HG03571 (cell line): ENCODE data around the gene CLCN5.

ENCODE experiments used
- ATAC-seq: cut with Tn5 transposase; IDR thresholded peaks from one replicate; pipeline ENCODE4 v1.9.1; 2021; ENCODE audit not compliant: unreplicated experiment

CLCN5 gene

DNA sequence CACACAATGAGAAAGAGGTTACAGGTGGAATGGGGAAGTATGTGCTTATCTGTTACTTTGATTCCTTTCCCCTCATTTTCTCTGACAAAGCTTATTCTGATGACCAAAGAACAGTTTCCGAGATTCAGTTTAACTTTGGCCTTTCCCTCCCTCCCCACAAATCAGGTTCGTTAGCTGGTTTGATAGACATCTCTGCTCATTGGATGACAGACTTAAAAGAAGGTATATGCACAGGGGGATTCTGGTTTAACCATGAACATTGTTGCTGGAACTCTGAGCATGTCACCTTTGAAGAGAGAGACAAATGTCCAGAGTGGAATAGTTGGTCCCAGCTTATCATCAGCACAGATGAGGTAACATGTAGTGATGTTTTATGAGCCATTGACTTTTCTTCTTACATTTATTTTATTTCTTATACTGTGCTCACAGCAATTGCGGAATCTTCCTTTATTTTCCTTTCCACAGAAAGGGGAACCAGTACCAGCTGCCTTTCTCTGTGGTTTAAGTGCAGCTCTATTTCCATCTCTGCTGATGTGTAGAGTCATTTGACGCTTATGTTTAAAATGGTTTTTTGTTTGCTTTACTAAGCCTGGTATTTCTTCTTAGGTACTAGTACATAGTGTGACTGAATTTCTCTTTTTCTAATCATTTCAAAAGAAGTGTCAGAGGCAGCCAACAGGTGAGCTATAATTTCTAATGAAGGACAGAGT is 153.4 kb downstream of the CLCN5 start:
- no peak for ATAC-seq

DNA sequence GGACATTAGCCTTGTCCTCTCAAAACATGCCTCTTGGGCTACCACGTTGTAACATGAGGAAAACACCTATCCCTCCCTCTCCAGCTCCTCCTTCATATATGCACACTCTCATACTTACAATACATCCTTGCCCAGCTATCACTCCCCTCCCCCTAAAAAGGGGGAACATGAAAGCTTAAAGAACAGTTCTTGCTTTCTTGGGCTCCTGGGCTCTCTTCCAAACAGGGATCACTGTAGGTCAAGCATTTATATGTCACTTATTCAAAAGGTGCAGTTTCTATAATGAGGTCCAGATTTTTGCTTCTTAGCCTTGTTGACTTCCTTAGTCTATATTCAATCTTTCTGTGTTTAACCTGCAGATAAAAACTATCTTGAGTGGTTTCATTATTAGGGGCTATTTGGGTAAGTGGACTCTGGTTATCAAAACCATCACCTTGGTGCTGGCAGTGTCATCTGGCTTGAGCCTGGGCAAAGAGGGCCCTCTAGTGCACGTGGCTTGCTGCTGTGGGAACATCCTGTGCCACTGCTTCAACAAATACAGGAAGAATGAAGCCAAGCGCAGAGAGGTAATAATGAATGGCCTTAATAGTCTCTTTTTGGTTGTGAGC is 159.0 kb downstream of the CLCN5 start:
- no peak for ATAC-seq

DNA sequence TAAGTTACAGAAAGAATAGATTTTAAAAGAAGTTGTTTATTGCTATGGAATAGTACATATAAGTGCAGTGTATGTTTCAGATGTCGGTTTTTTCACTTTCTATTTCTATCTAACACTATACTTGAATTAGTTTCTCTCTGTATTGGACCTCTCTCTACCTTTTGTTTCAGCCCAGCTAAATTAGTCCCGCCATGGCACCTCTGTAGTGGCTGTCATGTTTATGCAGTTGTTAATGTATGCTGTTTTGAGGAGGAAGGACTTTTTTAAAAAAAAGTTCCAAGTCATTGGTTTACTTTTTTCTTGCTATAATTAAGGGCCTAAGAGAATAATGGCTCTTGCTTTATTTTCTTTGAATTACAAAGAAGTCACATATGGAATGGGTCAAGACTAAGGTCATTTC is 160.3 kb downstream of the CLCN5 start:
- ATAC-seq: no peak

DNA sequence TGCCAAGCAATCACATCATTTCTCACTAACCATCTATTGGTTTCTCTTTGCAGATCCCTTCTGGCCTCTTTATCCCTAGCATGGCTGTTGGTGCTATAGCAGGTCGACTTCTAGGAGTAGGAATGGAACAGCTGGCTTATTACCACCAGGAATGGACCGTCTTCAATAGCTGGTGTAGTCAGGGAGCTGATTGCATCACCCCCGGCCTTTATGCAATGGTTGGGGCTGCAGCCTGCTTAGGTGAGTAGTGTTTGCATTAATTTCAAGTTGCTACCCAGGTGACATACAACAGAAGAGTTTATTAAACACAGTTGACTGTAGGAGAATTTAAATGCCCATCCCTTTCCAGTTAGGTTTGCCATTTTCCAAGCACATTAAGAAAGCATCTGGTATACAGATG is 166.2 kb downstream of the CLCN5 start:
- ATAC-seq: no peak

DNA sequence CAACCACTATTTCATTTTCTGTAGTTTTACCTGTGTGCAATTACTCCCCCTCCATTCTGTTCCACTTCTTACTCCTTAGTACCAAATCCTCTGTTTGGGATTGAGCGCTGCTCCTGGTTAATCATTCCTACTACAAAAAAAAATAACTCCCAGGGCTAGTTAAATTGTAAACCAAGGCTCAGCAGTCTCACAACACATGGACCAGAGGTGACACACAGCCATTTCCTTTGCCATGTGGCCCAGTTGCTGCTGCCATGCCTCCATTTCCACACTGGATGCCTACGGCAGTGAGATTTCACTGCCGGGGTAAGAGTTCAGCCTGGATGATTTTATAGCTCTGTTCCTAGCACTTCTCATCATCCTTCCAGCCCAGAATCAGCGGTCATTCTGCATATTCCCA is 171.2 kb downstream of the CLCN5 start:
- no peak for ATAC-seq

DNA sequence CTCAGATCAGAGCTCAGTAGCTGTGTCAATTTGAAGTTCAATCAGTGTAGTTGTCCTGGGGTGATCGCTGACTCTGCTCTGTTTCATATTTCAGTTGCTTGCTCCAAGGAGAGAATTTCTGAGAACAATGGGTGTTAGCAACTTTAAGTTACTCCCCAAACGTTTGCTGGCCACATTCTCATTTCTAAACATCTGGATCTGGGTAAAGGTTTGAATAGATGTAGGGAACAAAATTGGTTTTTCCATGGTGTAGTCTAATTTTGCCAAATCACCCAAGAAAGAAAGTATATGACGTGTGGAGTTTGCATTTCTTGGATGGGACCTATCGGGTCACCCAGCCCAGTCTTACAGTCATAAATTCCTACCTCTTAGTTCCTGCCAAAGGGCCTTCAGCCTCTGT is 174.7 kb downstream of the CLCN5 start:
- no peak for ATAC-seq

DNA sequence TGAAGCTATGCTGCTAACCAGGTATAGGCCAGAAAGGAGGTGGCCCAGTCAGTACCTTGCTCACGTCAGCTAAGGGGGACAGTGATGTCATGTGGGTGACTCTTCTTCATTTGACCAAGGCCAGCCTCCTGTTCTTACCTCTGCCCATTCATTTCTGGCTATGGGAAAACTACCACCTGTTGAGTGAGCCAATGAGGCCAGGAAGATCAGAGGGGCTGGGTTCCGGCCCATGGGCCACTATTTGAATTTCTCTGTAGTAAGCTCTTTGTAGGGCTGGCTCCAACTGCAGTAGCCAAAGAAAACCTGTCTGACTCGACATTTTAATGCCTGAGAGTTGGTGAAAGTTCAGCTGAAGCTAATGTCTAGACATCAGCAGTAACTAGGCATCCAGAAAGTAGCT is 175.8 kb downstream of the CLCN5 start:
- no peak for ATAC-seq

DNA sequence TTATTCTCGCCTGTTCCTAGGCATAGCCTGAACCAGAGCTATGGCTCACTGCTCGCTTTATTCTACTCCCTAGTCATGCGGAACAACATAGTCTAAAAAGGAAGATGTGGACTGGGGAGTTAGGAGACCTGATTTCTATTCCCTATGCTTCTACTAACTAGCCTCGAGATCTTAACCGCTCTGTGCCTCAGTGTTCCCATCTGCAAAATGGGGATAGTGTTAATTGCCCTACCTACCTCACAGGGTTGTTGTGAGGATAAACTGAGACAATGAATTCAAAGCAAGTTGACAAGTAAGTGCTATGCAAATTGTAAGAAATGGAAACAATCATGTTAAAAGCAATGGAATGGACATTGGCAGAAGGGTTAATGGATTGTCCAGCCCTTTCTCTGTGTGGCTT is 176.4 kb downstream of the CLCN5 start:
- ATAC-seq: no peak

DNA sequence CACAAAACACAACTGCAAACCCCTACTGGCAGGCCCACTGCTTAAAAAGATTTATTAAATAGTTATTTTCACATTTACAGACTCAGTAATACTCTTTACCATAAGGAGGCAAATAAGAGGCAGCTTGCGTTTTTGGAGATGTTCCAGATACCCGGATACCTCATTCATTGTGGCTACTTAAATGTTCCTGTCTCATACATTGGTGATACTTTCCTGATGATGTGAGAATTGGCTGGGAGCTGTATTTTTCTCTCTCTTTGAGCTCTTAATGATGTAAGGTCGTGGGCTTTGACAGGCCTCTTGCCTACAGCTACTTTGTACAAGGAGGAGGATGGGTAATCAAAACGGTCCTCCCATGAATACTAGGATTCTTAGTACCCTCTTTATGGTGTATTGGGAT is 176.9 kb downstream of the CLCN5 start:
- no peak for ATAC-seq

DNA sequence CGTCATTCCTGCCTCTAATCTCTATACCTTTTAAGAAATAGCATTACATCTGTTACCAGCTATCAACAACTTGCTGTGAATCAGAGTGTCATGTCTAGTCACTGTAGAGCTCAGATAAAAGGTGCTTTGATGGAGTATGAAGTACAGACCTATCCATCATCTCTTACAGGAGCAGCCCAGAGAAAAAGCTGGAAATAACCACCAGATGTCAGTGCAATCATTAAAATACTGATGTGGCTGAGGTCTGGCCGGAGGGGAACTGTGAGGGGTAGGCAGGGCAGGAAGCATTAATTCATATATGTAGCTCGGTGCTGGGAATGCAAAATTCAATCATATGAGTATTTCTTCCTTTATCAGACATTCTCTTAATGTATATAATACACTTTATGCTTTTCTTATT is 177.8 kb downstream of the CLCN5 start:
- ATAC-seq: no peak

DNA sequence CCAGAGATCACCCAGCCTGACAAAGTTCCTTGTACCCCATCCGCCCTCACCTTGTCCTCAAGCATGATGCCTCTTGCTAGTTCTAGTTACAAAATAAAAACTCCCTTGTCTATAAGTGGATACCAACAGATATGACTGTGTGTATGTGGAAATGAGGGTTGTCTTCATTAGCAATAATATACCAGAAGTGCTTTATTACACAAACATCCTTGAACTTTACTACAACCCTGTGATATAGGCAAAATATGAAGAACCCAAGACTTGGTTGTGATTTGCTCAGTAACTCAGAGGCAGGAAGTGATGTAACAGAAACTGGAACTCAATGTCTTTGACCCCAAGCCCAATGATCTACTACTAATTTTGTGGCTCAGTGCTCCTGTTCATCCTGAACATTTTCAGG is 180.8 kb downstream of the CLCN5 start:
- ATAC-seq: no peak

DNA sequence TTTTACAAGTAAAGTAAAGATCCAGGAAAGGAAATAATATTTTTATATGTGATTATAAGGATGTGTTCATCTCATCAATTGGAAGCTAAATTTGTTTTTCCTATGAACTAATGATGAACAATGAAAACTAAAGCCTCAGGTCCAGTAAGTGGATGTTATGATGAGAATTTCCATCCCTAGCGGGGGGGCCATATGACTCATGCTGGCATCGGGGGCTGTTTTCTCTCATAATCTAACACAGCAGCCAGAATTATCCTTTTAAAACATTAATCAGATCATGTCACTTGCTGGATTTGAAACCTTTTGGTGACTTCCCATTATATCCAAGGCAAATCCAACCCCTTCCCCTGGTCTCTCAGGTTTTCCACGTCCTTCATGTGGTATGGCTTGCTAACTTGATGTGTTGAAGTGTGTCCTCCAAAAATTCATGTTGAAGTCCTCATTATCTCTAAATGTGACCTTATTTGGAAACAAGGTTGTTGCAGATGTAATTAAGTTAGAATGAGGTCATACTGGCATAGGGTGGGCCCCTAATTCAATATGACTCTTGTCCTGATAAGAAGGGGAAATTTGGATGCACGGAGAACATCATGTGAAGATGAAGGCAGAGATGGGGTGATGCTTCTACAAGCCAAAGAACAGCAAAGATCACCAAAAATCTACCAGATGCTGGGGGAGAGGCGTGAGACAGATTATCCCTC is 181.6 kb downstream of the CLCN5 start:
- ATAC-seq: no peak

DNA sequence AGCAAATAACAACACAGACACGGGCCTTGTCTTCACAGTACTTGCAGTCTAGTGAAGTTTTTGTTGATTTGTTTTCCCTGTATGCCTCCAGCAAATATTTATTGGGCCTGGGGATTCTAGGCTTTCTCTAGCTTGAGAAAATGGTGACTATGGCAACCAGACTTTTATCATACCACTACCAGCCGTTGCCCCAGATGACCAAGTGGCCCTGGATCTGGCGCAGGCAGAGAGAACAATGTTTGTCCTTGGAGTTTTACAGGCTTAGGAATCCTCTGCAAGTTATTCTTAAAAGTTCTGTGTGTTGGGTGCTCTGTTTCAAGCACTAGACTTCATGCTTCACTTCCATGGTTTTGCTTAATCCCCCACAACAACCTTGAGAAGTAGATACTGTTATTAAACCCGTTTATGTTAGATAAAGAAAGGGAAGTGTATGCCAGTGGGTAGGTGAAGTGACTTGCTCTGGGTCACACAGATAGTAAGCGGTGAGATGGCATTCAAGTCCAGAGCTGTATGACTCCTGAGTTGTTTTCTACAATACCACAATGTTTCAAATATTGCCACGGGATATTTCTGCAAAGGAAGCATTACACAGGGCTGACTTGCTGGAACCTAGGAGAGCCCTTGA is 183.8 kb downstream of the CLCN5 start:
- ATAC-seq: no peak

DNA sequence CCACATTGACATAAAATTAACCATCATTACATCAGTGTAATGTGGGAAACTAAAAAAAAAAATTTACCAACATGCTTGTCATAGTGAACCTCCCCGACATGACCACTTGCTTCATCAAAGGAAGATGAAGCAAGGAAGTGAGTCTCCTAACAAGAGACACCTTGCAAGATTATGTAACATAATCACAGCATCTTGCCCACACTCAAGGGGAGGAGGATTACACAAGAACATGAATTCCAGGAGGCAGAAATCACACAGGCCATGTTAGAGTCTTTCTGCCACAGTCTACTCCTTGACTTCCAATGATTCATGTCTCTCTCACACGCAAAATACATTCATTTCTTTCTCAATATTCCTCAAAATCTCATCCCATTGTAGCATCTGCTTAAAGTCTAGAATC is 185.1 kb downstream of the CLCN5 start:
- ATAC-seq: no peak

DNA sequence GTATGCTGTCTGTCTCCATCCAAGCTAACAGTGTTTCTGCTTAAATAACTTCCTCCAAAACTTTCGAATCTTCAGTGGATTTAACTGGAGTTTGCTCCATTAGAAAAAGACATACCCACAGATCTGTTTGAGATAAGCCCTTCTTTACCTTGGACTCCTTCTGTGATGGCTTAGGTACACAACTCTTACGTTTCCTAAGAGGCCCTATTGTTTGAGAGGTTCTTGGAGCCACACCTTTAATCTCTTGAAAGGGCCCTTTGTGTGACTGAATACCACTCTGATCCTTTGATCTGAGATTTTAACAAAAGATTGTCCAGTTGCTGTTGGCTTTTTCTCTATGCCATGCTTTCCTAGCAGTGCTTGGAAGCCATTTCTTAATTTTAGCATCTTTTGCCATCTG is 185.9 kb downstream of the CLCN5 start:
- ATAC-seq: no peak

DNA sequence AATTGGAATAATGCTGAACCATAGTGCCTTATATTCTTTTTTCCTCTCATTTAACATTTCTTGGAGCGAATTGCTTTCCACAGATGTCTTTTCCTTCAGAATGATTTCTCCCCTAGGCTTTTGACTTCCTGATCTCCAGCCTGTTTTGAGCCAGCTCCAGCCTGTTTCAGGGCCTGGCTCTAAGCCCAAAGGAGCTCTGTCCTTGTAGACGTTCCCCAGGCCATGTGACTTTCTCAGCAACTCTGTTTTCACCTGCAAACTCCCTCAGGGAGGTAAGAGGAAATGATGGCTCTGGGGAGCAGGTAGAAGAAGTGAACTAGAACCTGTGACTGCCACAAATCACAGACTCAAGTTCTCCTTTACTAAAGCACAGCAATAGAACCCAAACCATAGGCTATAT is 189.3 kb downstream of the CLCN5 start:
- no peak for ATAC-seq

DNA sequence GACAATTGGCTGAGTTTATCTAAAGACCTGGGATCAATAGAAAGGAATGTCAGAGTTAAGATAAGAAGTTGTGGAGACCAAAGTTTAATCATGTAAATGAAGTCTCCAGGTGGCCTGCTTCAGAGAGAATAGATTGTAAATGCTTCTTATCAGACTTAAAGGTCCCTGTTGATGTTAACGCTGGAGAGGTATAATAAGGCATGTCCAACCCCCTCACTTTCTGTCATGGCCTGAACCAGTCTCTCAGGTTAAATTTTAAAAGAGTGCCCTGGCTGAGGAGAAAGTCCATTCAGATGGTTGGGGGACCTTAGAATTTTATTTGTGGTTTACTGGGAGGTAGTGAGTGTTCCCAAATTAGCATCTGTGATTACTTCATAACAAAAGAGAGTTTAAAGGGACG is 191.7 kb downstream of the CLCN5 start:
- ATAC-seq: no peak

DNA sequence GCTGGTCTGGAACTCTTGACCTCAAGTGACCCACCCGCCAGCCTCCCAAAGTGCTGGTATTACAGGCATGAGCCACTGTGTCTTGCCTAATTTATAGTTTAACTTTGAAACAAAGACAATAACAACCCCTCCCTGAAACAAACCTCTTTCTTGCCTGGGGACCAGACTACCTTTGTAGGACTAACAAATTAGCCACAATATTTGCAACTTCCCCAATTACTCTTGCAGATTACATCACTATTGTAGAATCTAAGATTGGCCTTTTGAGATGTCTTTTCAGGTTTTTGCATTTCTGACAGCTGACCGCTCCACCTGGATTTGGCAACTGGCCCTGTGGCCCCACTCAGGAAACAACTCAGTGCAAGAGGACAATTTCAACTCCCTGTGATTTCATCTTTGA is 193.6 kb downstream of the CLCN5 start:
- ATAC-seq: no peak

DNA sequence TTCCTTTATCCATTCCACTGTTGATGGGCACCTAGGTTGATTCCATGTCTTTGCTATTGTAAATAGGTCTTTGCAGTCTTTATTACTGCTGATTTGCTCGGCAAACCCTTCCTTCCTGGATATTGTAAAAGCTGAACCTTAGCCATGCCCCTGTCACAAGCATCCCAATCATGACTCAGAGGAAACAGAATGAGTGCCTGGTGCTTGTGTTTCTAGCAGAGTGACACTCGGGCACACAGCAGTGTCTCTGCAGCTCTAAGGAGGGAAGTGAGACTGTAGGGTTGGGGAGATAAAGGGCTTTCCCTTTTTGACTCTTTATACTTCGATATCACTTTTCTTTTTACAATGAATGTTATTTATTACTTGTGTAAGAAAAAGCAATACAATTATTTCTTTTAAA is 195.1 kb downstream of the CLCN5 start:
- ATAC-seq: no peak

DNA sequence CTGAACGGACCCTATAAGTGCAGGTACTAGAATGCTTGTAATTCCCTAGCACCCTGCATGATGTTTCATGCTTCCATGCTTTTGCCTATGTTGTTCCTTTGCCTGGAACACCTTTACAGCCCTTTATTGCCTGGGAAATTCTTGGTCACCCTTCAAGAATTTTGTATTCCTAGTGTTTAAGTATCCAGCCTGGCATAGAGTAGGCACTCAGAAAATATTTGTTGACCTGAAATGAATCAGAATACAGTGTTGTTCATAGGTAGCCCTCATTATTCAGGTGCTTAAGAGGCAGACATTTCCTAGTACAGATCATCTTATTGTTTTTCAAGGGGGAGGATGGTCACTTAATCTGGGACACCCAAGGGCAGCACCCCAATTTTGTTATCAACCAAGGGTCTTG is 203.1 kb downstream of the CLCN5 start:
- ATAC-seq: no peak

DNA sequence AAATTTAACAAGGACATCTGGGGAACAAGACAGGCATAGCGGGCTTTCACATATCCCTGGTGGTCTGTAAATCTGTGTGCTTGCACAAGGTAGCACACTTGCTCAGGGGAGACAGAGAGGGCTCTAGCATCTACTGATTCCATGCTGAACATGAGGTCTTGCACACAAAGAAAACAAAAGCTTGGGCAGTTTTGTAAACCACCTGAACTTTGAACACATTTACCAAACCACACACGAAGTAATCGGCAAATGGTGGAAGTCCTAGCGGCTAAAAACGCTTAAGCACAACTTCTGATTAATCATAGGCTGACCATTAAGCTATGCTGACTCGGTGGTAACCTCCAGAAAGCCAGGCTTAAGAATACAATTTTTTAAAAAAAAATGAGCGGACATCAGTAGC is 225.6 kb downstream of the CLCN5 start:
- ATAC-seq: no peak
